Measurements from ENCODE around the gene ABLIM1.
A peak's percentile ranks its signal among the peaks of the same experiment; 100 is the strongest.

The ABLIM1 gene

DNA sequence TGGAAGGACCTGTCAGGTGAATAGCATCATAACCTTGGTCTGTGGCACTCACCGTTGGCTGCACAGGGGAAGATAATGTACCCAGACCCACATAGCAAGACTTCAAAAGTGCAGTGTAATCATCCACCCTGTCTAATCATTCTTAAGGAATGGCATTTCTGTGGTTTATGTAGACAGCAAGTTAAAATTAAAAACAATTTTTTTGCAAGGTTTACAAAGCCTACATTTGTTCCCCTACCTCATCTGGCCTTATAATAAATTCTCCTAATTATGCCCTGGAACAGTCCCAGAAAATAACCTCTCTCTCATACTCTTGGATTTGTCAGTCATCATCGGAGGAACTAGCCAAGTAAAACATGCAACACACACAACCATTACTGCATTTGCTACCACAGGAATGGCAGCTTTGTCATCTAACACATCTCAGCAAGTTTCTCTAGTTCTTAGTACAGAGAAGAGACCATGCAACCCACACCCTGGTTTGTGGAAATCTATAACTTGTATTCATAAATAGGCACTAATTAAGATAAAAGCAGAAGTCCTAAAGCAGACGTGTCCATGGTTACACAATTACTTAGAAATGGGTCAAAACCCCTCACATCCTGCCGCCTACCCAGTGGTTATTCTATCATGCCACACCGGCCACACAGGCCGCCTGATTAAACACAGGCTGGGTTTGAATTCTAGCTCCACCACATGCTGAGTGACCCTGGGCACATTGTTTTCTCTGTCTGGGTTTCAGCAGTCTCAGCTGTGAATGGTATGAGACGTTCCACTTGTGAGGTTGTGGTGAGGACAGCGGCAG, 19.1 kb downstream of the ABLIM1 start:
- peak; percentile 13 for DNase-seq (ENCODE audit: low read depth)
- TF ChIP-seq, protein P1, sequence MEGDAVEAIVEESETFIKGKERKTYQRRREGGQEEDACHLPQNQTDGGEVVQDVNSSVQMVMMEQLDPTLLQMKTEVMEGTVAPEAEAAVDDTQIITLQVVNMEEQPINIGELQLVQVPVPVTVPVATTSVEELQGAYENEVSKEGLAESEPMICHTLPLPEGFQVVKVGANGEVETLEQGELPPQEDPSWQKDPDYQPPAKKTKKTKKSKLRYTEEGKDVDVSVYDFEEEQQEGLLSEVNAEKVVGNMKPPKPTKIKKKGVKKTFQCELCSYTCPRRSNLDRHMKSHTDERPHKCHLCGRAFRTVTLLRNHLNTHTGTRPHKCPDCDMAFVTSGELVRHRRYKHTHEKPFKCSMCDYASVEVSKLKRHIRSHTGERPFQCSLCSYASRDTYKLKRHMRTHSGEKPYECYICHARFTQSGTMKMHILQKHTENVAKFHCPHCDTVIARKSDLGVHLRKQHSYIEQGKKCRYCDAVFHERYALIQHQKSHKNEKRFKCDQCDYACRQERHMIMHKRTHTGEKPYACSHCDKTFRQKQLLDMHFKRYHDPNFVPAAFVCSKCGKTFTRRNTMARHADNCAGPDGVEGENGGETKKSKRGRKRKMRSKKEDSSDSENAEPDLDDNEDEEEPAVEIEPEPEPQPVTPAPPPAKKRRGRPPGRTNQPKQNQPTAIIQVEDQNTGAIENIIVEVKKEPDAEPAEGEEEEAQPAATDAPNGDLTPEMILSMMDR (IDR thresholded peaks at IDR 0.05; ENCODE audit: insufficient read depth, low read depth, low read length, missing control alignments) = no peak
- no peak overlapping the region for H3K4me3 ChIP-seq (ENCODE audit: low read depth, low read length)

DNA sequence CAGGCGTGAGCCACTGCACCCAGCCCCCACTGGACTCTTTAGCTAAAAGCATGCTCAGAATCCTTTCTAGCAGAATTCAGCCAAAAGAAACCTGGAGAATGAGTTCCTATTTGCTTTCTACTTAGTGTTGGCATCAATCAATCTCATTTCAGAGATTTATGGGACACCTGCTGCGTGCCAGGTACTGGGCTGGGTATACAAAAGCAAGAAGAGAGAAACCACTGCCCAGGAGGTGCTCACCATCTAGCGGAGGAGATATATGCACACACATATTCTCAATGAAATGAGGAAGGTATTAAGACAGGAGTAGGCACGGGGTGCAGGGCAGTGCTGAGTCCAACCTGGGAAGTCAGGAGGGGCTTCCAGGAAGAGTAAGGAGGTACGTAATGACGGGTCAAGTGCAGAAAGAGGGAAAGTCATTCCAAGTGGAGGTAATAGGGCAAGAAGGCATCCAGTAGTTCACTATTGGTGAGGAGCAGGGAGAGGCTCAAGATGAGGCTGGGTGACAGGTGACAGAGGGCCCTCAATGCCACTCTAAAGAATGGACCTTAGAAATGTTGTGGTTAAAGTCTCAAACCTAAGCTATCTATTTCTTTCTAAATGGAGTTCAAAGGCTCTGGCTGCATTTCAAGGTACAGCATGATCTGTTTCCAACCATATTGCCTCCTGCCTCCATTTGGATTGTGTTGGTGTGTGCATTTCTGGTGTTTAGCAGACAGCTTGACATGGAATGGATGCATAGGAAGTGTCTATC, 22.1 kb downstream of the ABLIM1 start:
- no peak for DNase-seq (ENCODE audit: low read depth)
- TF ChIP-seq, protein P1 (IDR thresholded peaks at IDR 0.05; ENCODE audit: insufficient read depth, low read depth, low read length, missing control alignments) = no peak

DNA sequence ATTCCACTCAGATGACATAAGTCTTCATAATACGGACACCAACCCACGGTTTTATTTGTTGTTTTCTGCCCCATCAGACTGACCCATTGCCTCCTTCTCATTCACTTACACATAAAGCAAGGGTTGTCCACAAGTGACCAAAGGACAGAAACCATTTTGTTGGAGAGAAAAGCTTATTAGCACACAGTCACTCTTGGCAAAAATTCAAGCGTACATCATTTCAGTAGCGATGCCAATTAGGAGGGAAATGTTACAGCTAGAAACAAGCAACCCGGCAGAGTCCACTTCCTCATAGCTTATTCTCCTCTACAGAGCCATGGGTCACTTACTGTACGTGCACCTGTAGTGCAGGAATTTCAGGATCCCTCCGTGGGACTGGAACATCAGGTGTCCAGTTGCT, 23.0 kb downstream of the ABLIM1 start:
- H3K4me3 ChIP-seq (ENCODE audit: low read depth, low read length) = no peak overlapping the region
- TF ChIP-seq, protein P1 (IDR thresholded peaks at IDR 0.05; ENCODE audit: insufficient read depth, low read depth, low read length, missing control alignments) = no peak
- DNase-seq (ENCODE audit: low read depth) = no peak

More for the DNA sequence above, 22.1 kb downstream of the ABLIM1 start:
- no peak overlapping the region for H3K4me3 ChIP-seq (ENCODE audit: low read depth, low read length)

DNA sequence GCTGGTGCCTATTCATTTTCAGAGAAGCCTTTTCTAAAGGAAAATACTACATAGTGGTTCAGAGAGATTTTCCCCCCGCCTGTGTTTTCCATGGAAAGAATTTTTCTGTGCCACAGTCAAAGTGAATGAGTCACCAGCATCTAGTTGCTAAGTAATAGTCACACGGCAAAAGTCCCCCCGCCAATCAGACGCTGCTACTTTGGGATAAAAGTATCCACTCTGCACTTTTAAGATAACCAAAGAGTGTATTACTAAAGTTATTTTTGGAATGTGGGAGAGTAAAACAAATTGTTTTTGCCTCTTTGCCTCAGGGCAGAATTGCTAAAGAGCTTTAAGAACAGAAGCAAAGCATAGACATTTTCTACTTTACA, 23.5 kb downstream of the ABLIM1 start:
- DNase-seq (ENCODE audit: low read depth) = no peak
- no peak overlapping the region for H3K4me3 ChIP-seq (ENCODE audit: low read depth, low read length)
- TF ChIP-seq, protein P1 (IDR thresholded peaks at IDR 0.05; ENCODE audit: insufficient read depth, low read depth, low read length, missing control alignments) = no peak

DNA sequence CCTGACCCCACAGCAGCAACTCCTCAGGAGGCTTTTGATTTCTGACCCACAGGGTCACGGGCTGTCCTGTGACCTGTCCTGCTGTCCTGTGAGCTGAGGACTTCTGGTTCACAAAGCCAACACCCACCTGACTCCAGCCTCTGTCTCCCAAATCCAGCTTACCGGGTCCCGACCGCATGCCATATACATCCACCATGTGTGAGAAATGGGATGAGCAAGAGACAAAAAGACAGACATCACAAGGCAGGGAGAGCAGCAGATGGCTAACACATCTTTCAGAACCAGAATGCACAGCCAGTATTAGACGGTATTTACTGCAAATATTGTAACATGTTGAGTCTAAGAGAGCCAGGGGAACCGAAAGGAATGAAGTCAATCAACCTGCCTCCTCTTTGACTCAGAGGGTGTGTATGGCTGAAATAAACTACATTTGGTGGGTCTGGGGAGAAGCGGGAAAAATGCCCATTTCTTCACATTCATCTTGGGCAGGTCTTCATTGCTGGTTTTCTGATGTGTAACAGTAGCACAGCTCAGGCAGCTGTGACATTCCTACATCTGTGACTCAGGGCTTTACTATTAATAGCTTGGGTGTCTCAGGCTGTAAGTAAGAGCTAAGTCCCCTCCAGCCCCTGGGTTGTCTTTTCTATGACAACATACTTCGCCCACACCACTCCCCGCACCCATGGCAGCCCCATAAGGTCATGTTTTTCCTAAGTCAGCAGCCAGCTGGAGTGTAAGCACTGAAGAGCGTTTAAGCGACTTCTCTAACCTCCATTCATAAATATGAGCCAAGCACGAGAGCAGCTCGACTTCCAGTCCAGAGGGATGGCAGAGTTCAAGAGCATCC, 25.0 kb downstream of the ABLIM1 start:
- no peak overlapping the region for H3K4me3 ChIP-seq (ENCODE audit: low read depth, low read length)
- peak; percentile 10 for DNase-seq (ENCODE audit: low read depth)
- TF ChIP-seq, protein P1 (IDR thresholded peaks at IDR 0.05; ENCODE audit: insufficient read depth, low read depth, low read length, missing control alignments) = no peak

DNA sequence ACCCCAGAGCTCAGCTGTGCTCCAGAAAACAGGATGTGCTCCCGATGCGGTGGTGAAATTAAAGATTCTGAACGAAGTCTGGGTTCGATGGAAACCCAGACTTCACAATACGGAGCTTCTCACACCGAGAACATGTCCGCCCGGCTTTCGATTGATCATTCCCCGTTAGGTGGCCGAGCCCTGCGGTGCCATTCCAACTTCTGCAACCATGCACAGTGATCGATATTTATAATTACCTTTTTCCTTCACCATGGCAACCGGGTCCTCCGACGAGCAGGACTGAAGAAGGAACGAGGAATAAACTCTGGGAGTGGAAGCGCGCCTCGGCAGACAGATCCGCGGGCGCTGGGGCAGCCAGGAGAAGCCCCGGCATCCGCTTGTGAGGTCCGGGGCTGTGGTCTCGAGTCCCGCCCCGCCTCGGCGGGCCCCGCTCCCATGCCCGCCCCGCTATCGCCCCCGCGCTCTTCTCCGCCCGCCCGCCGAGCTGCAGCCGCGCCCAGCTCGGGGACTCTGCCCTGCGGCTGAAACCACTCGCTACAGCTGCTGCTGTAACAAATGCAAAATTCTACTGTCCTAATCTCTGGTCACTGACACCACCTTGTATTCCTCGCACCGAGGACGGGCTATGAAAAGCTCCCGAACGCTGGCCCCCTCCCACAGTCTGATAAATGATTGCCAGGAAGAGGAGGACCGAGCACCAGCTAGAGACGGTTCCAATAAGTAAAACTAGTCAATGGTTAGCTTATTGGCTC, 26.2 kb downstream of the ABLIM1 start:
- peak; percentile 25 for DNase-seq (ENCODE audit: low read depth)
- TF ChIP-seq, protein P1 (IDR thresholded peaks at IDR 0.05; ENCODE audit: insufficient read depth, low read depth, low read length, missing control alignments) = no peak
- H3K4me3 ChIP-seq (ENCODE audit: low read depth, low read length) = peak overlapping the region; percentile 30

Measured in GM12865 (cell line).